ENCODE results near the gene TMEM151B. TPM values are rescaled to one million over a fixed set of nuclear protein-coding genes. Genes with fewer than 3 reads are reported as not detected.

Gene TMEM151B
- polyA plus RNA-seq, 4 donors = 0.62 to 1.5 (median 1.1) TPM

- no peak for DNase-seq (ENCODE audit: low read depth in 4 of 4, low spot score in 3 of 4)
Observed at GRCh38 chr6:44352259-44352658, 82.0 kb downstream of the TMEM151B start.

GRCh38 chr6:44353336-44353735, 83.1 kb downstream of the TMEM151B start:
- no peak for DNase-seq (ENCODE audit: low read depth in 4 of 4, low spot score in 3 of 4)

- no peak for DNase-seq (ENCODE audit: low read depth in 4 of 4, low spot score in 3 of 4)
Observed at GRCh38 chr6:44355640-44356039, 85.4 kb downstream of the TMEM151B start.

- DNase-seq (ENCODE audit: low read depth in 4 of 4, low spot score in 3 of 4) = no peak
Observed at GRCh38 chr6:44356487-44356886, 86.2 kb downstream of the TMEM151B start.

Other genes with a start within 250 kb of the TMEM151B start
- gene MRPL14, start 143.0 kb upstream of the TMEM151B start, polyA plus RNA-seq (ENCODE audit: insufficient read length in 4 of 4) = 10 to 100 TPM; 37.0 to 44.0 (median 38.1) TPM
- gene TMEM63B, start 142.9 kb upstream of the TMEM151B start, polyA plus RNA-seq (ENCODE audit: insufficient read length in 4 of 4) = 10 to 100 TPM; 23.9 to 37.9 (median 31.3) TPM
- under 1 TPM in 3 of 4 donors, not detected in 1; 0.07 to 0.37 (median 0.08) TPM for gene CAPN11, start 111.6 kb upstream of the TMEM151B start, polyA plus RNA-seq (ENCODE audit: insufficient read length in 4 of 4)
- gene MYMX, start 53.5 kb upstream of the TMEM151B start, polyA plus RNA-seq (ENCODE audit: insufficient read length in 4 of 4) = 1 to 10 TPM in 2 of 4 donors, under 1 TPM in 2; 0.33 to 1.2 (median 0.83) TPM
- 10 to 100 TPM; 29.9 to 38.7 (median 34.6) TPM for gene SLC29A1, start 46.9 kb upstream of the TMEM151B start, polyA plus RNA-seq (ENCODE audit: insufficient read length in 4 of 4)
- 1,000 to 10,000 TPM; 1,104 to 1,369 (median 1,222) TPM for gene HSP90AB1, start 23.3 kb upstream of the TMEM151B start, polyA plus RNA-seq (ENCODE audit: insufficient read length in 4 of 4)
- gene SLC35B2, start 12.9 kb upstream of the TMEM151B start, polyA plus RNA-seq (ENCODE audit: insufficient read length in 4 of 4) = 10 to 100 TPM; 51.5 to 57.5 (median 54.1) TPM
- 10 to 100 TPM in 3 of 4 donors, 1 to 10 TPM in 1; 6.2 to 11.9 (median 10.6) TPM for gene NFKBIE, start 4.9 kb upstream of the TMEM151B start, polyA plus RNA-seq (ENCODE audit: insufficient read length in 4 of 4)
- gene AARS2, start 42.9 kb downstream of the TMEM151B start, polyA plus RNA-seq (ENCODE audit: insufficient read length in 4 of 4) = 10 to 100 TPM; 11.1 to 21.8 (median 14.5) TPM
- gene SPATS1, start 72.2 kb downstream of the TMEM151B start, polyA plus RNA-seq (ENCODE audit: insufficient read length in 4 of 4) = not detected
- 10 to 100 TPM; 31.5 to 48.6 (median 40.7) TPM for gene CDC5L, start 117.3 kb downstream of the TMEM151B start, polyA plus RNA-seq (ENCODE audit: insufficient read length in 4 of 4)

Measured in left renal pelvis (tissue), 4 donors.